Measurements from ENCODE around the gene TTLL11. TPM values are rescaled to one million over a fixed set of nuclear protein-coding genes. Genes with fewer than 3 reads are reported as not detected.
"Not testable (repeated sequence)": the region's sequence is repeated elsewhere in the genome, so short reads cannot be mapped to it uniquely, and the experiment has no call there.

Gene TTLL11
- total RNA-seq, 1 experiment from 2014 or later = 8.8 TPM

DNA sequence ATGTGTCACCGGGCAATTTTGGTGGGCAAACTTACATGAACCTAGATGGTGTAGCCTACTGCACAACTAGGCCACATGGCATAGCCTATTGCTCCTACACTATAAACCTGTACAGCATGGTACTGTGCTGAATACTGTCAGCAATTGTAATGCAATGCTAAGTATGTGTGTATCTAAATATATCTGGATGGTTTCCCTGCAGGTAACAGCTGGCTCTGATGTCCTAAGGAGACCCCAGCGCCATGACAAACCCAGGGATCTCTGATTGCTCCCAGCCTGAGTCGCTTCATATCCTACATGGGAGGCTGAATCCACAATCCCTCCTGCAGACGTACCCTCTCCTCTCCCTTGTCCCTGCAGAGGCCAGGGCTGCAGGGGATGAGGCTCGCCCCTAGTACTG is 26.6 kb upstream of the TTLL11 start:
- H3K36me3 ChIP-seq = no peaks in the 10 kb centered on the region
- no peak for DNase-seq
- H3K27ac ChIP-seq = no peak overlapping the region
- no peaks in the 10 kb centered on the region for H3K9me3 ChIP-seq (replicated peaks)
- peaks cover 9% of the 10 kb centered on the region; the same call in 1 of the 2 replicates for H3K4me1 ChIP-seq
- H3K4me3 ChIP-seq = no peak overlapping the region
- no peaks in the 10 kb centered on the region for H3K27me3 ChIP-seq

DNA sequence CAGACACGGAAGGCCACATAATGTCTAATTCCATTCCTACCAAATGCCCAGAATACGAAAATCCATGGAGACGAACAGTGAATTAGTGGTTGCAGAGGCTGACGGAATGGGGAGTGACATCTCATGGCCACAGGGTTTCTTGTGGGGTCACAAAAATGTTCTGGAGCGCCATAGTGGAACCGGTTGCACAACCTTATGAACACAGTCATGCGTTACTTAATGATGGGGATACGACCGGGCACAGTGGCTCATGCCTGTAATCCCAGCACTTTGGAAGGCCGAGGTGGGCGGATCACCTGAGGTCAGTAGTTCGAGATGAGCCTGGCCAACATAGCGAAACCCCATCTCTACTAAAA is 26.0 kb upstream of the TTLL11 start:
- H3K27me3 ChIP-seq = no peaks in the 10 kb centered on the region

DNA sequence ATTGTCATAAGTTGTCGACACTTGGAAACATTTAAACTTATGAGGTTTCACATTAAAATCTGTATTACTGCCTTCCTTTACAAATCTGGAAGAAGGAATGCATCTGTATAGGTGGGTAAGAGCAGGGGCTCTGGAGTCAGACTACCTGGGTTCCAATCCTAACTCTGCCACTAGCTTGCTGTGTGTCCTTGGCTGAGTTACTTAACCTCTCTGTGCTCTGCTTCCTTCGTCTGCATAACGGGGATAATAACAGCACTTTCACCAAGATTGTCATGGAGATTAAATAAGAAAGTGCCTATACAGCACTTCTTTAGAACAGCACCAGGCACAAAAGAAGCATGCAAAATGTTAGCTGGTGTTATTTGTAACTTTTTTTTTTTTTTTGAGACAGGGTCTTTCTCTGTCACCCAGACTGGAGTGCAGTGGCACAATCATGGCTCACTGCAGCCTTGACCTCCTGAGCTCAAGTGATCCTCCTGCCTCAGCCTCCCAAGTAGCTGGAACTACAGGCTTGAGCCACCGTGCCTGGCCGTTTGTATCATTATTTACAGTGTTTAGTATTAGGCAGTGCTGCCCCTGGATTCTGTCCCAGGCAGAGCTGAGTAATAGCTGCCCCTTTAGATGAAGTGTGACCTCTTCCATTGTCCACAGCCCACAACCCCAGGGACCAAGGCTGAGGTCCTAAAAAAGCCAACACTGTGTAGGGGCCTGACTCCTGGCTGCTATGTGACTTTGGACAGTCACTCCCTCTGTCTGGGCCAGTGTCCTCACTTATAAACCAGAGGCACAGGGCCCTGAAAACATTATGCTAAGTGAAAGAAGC is 25.4 kb upstream of the TTLL11 start:
- Histone ChIP-seq H3K9me3 (replicated peaks) (no peaks in the 10 kb centered on the region), H3K27me3 (no peaks in the 10 kb centered on the region; the same call in 1 of the 2 replicates), H3K4me3 (no peak overlapping the region), H3K4me1 (0 out of 2 replicates have a peak, but pooled peaks cover 3% of the 10 kb centered on the region), H3K27ac (no peak overlapping the region), H3K36me3 (no peaks in the 10 kb centered on the region)
- DNase-seq = no peak

More for the DNA sequence above, 26.0 kb upstream of the TTLL11 start:
- Histone ChIP-seq H3K36me3 (no peaks in the 10 kb centered on the region), H3K4me3 (no peak overlapping the region), H3K27ac (no peak overlapping the region), H3K9me3 (replicated peaks) (no peaks in the 10 kb centered on the region), H3K4me1 (peaks cover 6% of the 10 kb centered on the region; the same call in 1 of the 2 replicates)
- no peak for DNase-seq

DNA sequence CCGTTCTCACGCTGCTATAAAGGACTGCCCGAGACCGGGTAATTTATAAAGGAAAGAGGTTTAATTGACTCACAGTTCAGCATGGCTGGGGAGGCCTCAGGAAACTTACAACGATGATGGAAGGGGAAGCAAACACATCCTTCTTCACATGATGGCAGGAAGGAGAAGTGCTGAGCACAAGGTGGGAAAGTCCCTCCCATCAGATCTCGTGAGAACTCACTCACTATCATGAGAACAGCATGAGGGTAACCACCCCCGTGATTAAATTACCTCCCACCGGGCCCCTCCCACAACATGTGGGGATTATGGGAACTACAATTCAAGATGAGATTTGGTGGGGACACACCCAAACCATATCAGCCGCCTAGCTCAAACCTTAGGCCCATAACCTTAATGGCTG is 24.1 kb upstream of the TTLL11 start:
- not testable (repeated sequence) for H3K4me3 ChIP-seq; H3K36me3 ChIP-seq; DNase-seq; H3K4me1 ChIP-seq; H3K27me3 ChIP-seq; H3K27ac ChIP-seq; H3K9me3 ChIP-seq (replicated peaks)

DNA sequence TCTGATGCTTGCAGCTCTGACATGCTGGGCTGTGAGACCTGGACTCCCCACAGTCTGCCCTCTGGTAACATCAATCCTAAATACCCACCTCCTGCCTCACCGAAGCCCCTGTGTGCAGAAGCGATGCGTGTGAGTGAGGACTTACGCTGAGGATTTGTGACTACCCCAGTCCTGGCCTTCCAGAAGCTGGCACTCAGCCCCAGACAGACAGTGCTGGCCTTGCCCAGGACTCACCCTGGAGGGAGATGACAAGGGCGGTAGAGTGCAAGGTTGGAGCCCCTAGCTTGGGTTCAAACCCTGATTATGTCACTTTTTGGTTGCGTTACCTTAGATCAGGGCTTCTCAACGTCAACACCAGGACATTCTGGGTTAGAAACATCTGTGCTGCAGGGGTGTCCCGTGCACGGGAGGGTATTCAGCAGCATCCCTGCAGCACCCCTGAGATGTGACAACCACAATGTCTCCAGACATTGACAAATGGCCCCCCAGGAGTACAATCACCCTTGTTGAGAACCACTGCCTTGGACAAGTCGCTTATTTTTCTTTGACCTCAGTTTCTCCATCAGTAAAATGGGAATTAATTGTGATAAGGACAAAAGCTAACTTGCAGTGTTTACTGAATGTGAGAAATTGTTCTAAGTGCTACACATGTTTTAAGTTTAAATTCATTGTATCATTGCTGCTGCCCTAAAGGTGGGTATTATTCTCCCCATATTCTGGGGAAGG is 23.5 kb upstream of the TTLL11 start:
- Histone ChIP-seq H3K27me3 (no peaks in the 10 kb centered on the region; the same call in 1 of the 2 replicates), H3K4me3 (no peak overlapping the region), H3K36me3 (no peaks in the 10 kb centered on the region), H3K27ac (no peak overlapping the region), H3K9me3 (replicated peaks) (no peaks in the 10 kb centered on the region), H3K4me1 (0 out of 2 replicates have a peak, but pooled peaks cover 3% of the 10 kb centered on the region)
- no peak for DNase-seq

DNA sequence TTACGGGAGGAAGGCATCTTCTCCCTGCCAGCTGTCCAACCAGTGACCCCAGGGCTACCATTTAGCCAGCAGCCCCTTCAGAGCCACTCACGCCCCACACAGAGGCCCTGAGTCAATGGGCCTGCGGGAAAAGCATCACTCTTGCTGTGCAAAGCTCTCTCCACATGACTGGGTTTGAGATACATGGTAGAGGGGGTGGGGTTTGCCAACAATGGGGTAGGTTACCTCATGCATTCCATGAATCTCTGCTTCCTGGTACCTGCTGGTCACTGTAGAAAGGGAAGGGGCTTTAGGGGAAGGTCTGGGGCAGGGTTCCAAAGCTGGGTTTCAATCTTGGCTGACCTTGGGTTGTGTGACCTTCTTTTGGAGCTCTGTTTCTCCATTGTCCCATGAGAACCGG is 22.9 kb upstream of the TTLL11 start:
- DNase-seq = no peak
- H3K27me3 ChIP-seq = no peaks in the 10 kb centered on the region; the same call in 1 of the 2 replicates
- H3K27ac ChIP-seq = no peak overlapping the region
- H3K4me1 ChIP-seq = 0 out of 2 replicates have a peak, but pooled peaks cover 3% of the 10 kb centered on the region
- no peaks in the 10 kb centered on the region for H3K36me3 ChIP-seq
- no peaks in the 10 kb centered on the region for H3K9me3 ChIP-seq (replicated peaks)
- H3K4me3 ChIP-seq = no peak overlapping the region

DNA sequence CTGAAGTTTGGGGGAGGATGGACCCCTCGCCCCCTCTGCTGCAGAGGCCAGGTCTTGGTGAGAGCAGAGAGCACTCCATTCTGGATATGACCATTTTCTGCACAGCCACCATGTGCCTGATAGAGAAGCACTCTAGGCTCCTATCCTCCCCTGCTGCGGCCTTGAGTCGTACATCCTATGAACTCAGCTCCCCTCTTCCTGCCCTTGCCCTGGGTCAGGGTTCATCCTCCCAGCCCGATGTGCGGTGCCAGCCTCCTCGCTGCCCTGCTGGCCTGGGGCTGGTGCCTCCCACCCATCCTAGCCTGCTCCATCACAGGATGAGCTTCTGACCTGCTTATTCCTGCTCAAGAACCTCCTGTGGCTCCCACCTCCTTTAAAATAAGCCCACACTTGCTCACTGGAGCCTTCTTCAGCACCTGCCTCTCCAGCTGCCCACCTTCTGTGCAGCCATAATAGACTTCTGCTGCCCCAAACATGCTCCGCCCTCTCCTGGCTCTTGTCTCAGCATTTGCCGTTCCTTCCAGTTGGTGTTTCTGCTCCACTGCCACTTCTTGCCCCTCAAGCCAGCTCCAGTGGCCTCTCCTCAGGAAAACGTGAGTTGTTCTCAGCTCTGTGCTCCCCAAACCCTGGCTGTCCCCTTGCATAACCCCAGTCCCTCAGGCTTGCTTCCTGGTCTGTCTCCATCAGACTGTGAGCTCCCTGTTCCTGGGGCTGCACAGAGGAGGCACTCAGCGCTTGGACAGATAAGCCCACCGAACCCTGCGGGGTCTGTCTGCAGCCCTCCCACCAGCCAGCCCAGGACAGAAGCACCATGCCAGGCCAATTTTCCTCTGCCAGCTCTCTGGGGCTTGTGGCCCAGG is 22.3 kb upstream of the TTLL11 start:
- no peak for DNase-seq
- Histone ChIP-seq H3K4me1 (0 out of 2 replicates have a peak, but pooled peaks cover 3% of the 10 kb centered on the region), H3K27ac (no peak overlapping the region), H3K27me3 (no peaks in the 10 kb centered on the region; the same call in 1 of the 2 replicates), H3K4me3 (no peak overlapping the region), H3K36me3 (no peaks in the 10 kb centered on the region), H3K9me3 (replicated peaks) (no peaks in the 10 kb centered on the region)

DNA sequence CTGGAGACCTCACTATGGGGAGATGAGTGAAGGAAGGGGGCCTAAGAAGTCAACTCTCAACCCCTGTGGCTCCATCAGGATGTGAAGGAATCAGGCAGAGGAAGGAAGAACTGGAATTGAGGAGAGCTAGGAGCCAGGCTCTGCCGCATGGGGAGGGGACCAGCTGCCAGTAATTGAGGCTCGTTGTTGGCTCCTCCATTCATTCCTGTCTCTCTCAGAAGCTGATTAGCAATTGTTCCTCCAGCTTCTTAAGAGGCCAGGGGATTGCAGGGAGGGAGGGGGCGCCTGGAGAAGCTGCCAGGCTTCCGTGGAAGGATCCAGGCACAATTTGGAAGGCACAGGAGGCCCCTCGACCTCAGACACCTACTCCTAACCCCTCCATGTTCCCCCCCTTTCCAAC is 20.5 kb upstream of the TTLL11 start:
- no peak for DNase-seq
- no peaks in the 10 kb centered on the region; the same call in 1 of the 2 replicates for H3K27me3 ChIP-seq

DNA sequence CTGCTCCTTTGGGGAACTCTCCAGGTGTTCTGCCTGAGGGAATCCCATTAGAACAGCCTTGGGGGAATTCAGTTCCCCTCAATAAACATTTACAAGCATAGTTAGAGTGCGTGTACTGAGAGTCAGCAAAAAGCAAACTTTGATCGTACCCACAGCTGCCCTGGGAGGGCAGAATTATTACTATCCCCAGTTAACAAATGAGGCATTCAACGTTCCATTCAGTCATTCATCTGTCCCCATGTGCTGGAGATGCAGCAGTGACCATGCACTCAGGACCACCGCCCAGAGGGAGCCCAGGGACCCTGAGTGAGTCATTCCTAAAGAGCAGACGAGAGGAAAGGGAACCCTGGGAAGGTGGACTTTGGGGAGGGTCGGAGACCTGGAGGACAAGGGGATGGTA is 19.1 kb upstream of the TTLL11 start:
- no peak for DNase-seq
- Histone ChIP-seq H3K27ac (no peak overlapping the region), H3K9me3 (replicated peaks) (no peaks in the 10 kb centered on the region), H3K27me3 (no peaks in the 10 kb centered on the region; the same call in 1 of the 2 replicates), H3K4me1 (peaks cover 8% of the 10 kb centered on the region), H3K4me3 (no peak overlapping the region), H3K36me3 (no peaks in the 10 kb centered on the region)

More for the DNA sequence above, 20.5 kb upstream of the TTLL11 start:
- Histone ChIP-seq H3K36me3 (no peaks in the 10 kb centered on the region), H3K9me3 (replicated peaks) (no peaks in the 10 kb centered on the region), H3K4me1 (peaks cover 8% of the 10 kb centered on the region), H3K4me3 (no peak overlapping the region), H3K27ac (no peak overlapping the region)

DNA sequence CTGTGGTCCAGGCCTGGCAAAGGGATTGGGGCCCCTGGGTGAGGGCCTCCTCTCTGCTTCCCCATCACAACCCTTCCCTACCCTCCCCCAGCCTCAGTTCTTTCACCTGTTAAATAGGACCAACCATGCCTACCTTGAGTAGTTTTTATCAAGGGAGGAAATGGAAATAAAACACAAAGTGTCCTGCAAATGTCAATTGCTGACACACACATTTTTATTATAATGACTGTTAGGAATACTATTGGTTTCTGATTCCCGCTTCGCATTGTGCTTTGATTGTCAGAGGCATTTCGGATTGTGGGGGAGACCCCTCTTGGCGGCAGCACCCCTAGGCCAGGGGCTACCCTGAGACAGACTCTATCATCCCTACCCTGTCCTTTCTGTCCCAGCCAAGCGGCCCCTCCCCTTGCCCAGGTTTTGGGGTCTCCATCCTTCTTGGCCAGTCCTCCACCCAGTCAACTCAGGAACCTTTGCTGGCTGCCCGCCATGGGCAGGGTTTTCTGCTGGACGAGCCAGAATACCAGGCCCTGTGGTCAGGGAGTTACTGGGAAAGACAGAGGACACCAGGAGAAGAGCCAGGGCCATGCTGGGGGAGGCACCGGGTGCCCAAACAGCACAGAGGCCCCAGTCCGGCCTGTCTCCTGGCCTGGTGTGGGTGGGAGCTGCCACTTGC is 18.4 kb upstream of the TTLL11 start:
- H3K27ac ChIP-seq = no peak overlapping the region
- H3K4me1 ChIP-seq = peaks cover 8% of the 10 kb centered on the region
- DNase-seq = no peak
- no peak overlapping the region for H3K4me3 ChIP-seq
- no peaks in the 10 kb centered on the region for H3K9me3 ChIP-seq (replicated peaks)
- H3K27me3 ChIP-seq = no peaks in the 10 kb centered on the region; the same call in 1 of the 2 replicates
- H3K36me3 ChIP-seq = no peaks in the 10 kb centered on the region

DNA sequence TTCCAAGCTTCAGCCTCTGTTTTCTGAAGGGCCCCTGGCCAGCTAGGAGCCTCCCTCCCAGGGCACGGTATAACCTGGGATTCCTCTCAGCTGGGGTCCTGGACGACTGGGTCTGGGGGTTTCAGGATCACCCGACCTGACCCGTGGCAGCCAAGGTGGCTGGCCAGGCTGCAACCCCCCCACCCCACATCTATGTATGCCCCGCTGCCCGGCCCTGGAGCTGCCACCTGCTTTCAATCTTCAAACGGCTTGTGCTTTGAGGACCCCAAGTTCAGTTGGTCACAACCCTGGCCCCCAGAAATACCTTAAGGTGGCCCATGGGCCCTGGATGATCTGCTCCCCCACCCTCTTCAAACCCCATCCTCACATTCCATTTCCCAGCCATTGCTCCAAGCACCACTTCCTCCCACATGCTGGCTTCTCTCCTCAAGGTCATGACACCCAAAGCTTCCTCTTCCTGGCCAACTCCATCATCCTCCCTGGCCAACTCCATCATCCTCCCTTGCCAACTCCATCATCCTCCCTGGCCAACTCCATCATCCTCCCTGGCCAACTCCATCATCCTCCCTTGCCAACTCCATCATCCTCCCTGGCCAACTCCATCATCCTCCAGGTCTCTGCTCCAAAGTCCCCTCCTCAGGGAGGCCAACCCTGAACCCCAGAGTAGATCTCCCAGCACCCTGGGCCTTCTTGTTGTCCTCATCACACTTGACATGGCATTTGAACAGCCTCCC is 17.2 kb upstream of the TTLL11 start:
- no peaks in the 10 kb centered on the region for H3K9me3 ChIP-seq (replicated peaks)
- no peak overlapping the region for H3K27ac ChIP-seq
- H3K27me3 ChIP-seq = no peaks in the 10 kb centered on the region; the same call in 1 of the 2 replicates
- DNase-seq = no peak
- no peak overlapping the region for H3K4me3 ChIP-seq
- peaks cover 8% of the 10 kb centered on the region for H3K4me1 ChIP-seq
- H3K36me3 ChIP-seq = no peaks in the 10 kb centered on the region

DNA sequence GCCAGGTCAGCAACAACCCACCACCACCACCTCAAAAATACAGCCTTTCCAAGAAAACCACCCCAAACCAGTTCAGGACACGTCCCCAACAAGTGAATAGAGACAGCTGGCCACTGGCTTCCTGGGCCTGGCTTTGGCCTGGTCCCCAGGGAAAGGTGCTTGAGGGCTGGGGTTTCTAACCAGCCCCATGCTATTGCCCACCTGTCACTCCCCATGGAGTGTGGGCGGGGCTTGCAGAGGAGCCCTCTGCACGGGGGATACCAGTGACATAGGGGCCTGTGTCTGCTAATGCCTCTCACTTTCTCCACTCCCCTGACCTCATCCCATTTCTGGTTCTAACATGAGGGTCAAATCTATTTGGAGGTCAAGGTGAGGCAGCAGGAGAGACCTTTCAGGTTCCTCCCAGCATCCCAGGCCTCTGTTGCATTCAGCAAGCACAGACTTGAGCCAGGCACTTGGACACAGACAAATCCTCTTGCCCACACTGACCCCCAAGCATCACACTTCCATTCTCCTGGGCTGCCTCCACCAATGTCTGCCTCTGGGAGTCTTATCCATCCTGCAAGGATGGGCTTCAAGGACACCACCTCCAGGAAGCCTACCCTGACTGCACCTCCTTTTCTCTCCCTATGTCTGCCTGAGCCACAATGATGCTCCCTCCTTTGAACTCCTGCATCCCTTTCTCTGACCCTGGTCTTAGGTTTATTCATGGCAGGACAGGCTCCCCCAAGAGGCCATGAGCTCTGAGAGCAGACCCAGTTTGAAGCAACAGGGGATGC is 16.1 kb upstream of the TTLL11 start:
- Histone ChIP-seq H3K27ac (no peak overlapping the region), H3K36me3 (no peaks in the 10 kb centered on the region), H3K9me3 (replicated peaks) (no peaks in the 10 kb centered on the region; the same call in 1 of the 2 replicates), H3K4me3 (no peak overlapping the region), H3K27me3 (no peaks in the 10 kb centered on the region; the same call in 1 of the 2 replicates), H3K4me1 (peaks cover 8% of the 10 kb centered on the region)
- peak; percentile 77 to 82 for DNase-seq

DNA sequence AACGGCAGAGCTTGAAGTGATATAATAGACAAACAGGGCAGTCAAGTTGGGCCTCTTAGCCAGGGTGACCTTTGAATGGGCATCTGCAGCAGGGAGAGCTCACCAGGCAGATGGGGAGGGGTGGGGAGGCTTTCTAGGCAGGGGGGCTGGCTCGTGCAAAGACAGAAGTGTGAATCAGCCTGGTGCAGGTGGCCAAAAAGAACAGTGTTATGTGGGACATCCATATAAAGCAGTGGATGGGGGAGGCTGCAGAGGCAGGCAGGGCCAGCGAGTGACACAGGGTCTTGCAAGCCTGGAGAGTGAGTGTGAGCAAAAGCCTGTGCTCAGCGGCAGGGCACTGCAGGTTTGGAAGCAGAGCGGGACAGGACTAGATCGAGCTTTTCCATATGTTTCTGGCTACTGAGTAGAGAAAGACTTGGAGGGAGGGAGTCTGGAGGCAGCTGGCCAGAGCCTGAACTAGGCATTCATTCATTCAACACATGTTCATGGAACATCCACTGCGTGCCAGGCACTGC is 14.2 kb upstream of the TTLL11 start:
- no peak for DNase-seq
- Histone ChIP-seq H3K4me3 (no peak overlapping the region), H3K9me3 (replicated peaks) (no peaks in the 10 kb centered on the region; the same call in 1 of the 2 replicates), H3K36me3 (no peaks in the 10 kb centered on the region), H3K4me1 (peaks cover 8% of the 10 kb centered on the region), H3K27ac (no peak overlapping the region), H3K27me3 (no peaks in the 10 kb centered on the region)

Data from SJCRH30 (cell line).